GM23338 (cell line): ENCODE data around the gene SUCNR1. TPM values are rescaled to one million over a fixed set of nuclear protein-coding genes. Genes with fewer than 3 reads are reported as not detected.

Source experiments
- ATAC-seq: fragments of 200-7000 bp; cut with Tn5 transposase; 3 replicates; pipeline ENCODE4 v1.9.1; 2020
- DNase-seq: peaks from one replicate; pipeline ENCODE4 v3.0.0-alpha.2; 2015; ENCODE audit warnings: low spot score
- H2AFZ ChIP-seq: fragments of 200-600 bp; sonication (generic); 2 replicates; pipeline ENCODE4 v1.8.0; 2016; ENCODE audit warnings: antibody characterized with exemption, mild to moderate bottlenecking, moderate library complexity
- H3F3A ChIP-seq: fragments of 200-600 bp; sonication (generic); replicated peaks from 2 replicates; pipeline ENCODE4 v1.8.0; 2017; ENCODE audit warnings: antibody characterized with exemption, mixed run types, low read depth
- H3K27ac ChIP-seq: fragments of 200-600 bp; sonication (generic); 2 replicates; pipeline ENCODE4 v1.6.1; 2016; ENCODE audit warnings: low read depth
- H3K27me3 ChIP-seq: fragments of 200-600 bp; sonication (generic); 2 replicates; pipeline ENCODE4 v1.8.0; 2016; ENCODE audit warnings: mild to moderate bottlenecking, mixed run types, moderate library complexity; ENCODE audit not compliant: insufficient read depth
- H3K36me3 ChIP-seq: fragments of 200-600 bp; sonication (generic); 2 replicates; pipeline ENCODE4 v1.8.0; 2016; ENCODE audit warnings: mild to moderate bottlenecking; ENCODE audit not compliant: insufficient read depth
- H3K4me1 ChIP-seq: fragments of 200-600 bp; sonication (generic); 2 replicates; pipeline ENCODE4 v1.8.0; 2016; ENCODE audit warnings: mild to moderate bottlenecking, moderate library complexity; ENCODE audit not compliant: insufficient read depth
- H3K4me2 ChIP-seq: fragments of 200-600 bp; sonication (generic); 2 replicates; pipeline ENCODE4 v1.7.1; 2017; ENCODE audit warnings: mixed run types
- H3K4me3 ChIP-seq: fragments of 200-600 bp; sonication (generic); 2 replicates; pipeline ENCODE4 v1.6.1; 2016; ENCODE audit warnings: mixed run types
- H3K79me2 ChIP-seq: fragments of 200-600 bp; sonication (generic); replicated peaks from 2 replicates; pipeline ENCODE4 v1.8.0; 2017; ENCODE audit warnings: mild to moderate bottlenecking; ENCODE audit not compliant: insufficient read depth
- H3K9me2 ChIP-seq: fragments of 200-600 bp; sonication (generic); 2 replicates; pipeline ENCODE4 v1.8.0; 2017; ENCODE audit not compliant: insufficient read depth
- H4K20me1 ChIP-seq: fragments of 200-600 bp; sonication (generic); replicated peaks from 2 replicates; pipeline ENCODE4 v1.8.0; 2017; ENCODE audit warnings: mild to moderate bottlenecking; ENCODE audit not compliant: insufficient read depth
- H3K27ac Mint-ChIP-seq: 2 replicates; pipeline ENCODE4 v1.8.0; 2020; ENCODE audit warnings: inconsistent platforms, mild to moderate bottlenecking, moderate library complexity, mixed read lengths
- H3K27me3 Mint-ChIP-seq: 3 replicates; pipeline ENCODE4 v1.8.0; 2022; ENCODE audit warnings: low read depth, mild to moderate bottlenecking, moderate library complexity, mixed read lengths, inconsistent platforms; ENCODE audit not compliant: insufficient read depth, poor library complexity
- H3K36me3 Mint-ChIP-seq: 3 replicates; pipeline ENCODE4 v1.8.0; 2021; ENCODE audit warnings: low read depth, mild to moderate bottlenecking, inconsistent platforms, moderate library complexity, mixed read lengths
- H3K4me1 Mint-ChIP-seq: 3 replicates; pipeline ENCODE4 v1.8.0; 2020; ENCODE audit warnings: mild to moderate bottlenecking, inconsistent platforms, mixed read lengths
- H3K4me3 Mint-ChIP-seq: 3 replicates; pipeline ENCODE4 v1.8.0; 2021; ENCODE audit warnings: moderate library complexity, mild to moderate bottlenecking, inconsistent platforms, mixed read lengths
- H3K9me3 Mint-ChIP-seq: 3 replicates; pipeline ENCODE4 v1.8.0; 2020; ENCODE audit warnings: moderate library complexity, mild to moderate bottlenecking, inconsistent platforms, mixed read lengths
- CTCF ChIP-seq, 2 experiments: fragments of 200-600 bp in 1 of 2; sonication (generic) in 1 of 2; conservative IDR thresholded peaks; 2 replicates each; pipeline versions ENCODE4 v1.5.1 to v1.6.1; 2016 to 2017; ENCODE audit warnings: antibody characterized with exemption in 2 of 2, low read depth in 2 of 2, mild to moderate bottlenecking in 2 of 2, moderate library complexity in 1 of 2
- EZH2 ChIP-seq: fragments of 200-600 bp; sonication (generic); IDR thresholded peaks from one replicate; pipeline ENCODE4 v1.8.0; 2017; ENCODE audit warnings: antibody characterized with exemption, mild to moderate bottlenecking, low read depth; ENCODE audit not compliant: unreplicated experiment
- EZH2phosphoT487 ChIP-seq: fragments of 200-600 bp; sonication (generic); IDR thresholded peaks from one replicate; pipeline ENCODE4 v1.8.1; 2018; ENCODE audit warnings: antibody characterized with exemption; ENCODE audit not compliant: unreplicated experiment
- JUNB ChIP-seq: IDR thresholded peaks from one replicate; pipeline ENCODE4 v1.6.1; 2016; ENCODE audit warnings: antibody characterized with exemption; ENCODE audit not compliant: unreplicated experiment
- NANOG ChIP-seq: IDR thresholded peaks from 2 replicates; pipeline ENCODE4 v1.6.1; 2016; ENCODE audit warnings: antibody characterized with exemption, borderline replicate concordance
- REST ChIP-seq: IDR thresholded peaks from one replicate; pipeline ENCODE4 v1.6.1; 2018; ENCODE audit warnings: antibody characterized with exemption; ENCODE audit not compliant: unreplicated experiment
- ZNF114 ChIP-seq: fragments of 250-450 bp; sonication (Bioruptor Pico); IDR thresholded peaks from 2 replicates; pipeline ENCODE4 v1.5.0; 2020; ENCODE audit warnings: mild to moderate bottlenecking, moderate library complexity
- ZNF331 ChIP-seq: fragments of 250-450 bp; sonication (Bioruptor Pico); IDR thresholded peaks from 2 replicates; pipeline ENCODE4 v1.5.0; 2020; ENCODE audit warnings: low read depth, mild to moderate bottlenecking, moderate library complexity
- ZNF462 ChIP-seq: fragments of 250-450 bp; sonication (Bioruptor Pico); IDR thresholded peaks from 2 replicates; pipeline ENCODE4 v1.5.0; 2020; ENCODE audit warnings: mild to moderate bottlenecking, moderate library complexity
- polyA plus RNA-seq: library from polyadenylated mRNA; unstranded; fragments of >200 nt; fragmentation: Nextera tagmentation; extraction: Ambion mirVana; gene quantifications from 2 replicates; pipeline ENCODE4 v1.2.1, GENCODE V29; 2016
- total RNA-seq: library from RNA; depleted of rRNA; stranded (reverse); fragments of >200 nt; shearing (Covaris generic); gene quantifications from 2 replicates; pipeline ENCODE4 v1.2.3, GENCODE V29; 2014

The SUCNR1 gene
- total and polyA plus RNA-seq, 2 experiments from 2014 or later, result not detected

GRCh38 chr3:151912028-151912427, 38.6 kb downstream of the SUCNR1 start:
- Mint-ChIP-seq H3K27me3 (no peaks in the 10 kb centered on the region), H3K36me3 (no peaks in the 10 kb centered on the region), H3K4me1 (no peaks in the 10 kb centered on the region), H3K9me3 (no peaks in the 10 kb centered on the region), H3K27ac (no peak overlapping the region), H3K4me3 (no peak overlapping the region)
- no peaks in the 10 kb centered on the region for H3K27me3 ChIP-seq
- H4K20me1 ChIP-seq, result no peaks in the 10 kb centered on the region
- no peaks in the 10 kb centered on the region for H3K79me2 ChIP-seq
- no peak overlapping the region for H2AFZ ChIP-seq
- H3K4me2 ChIP-seq, result no peak overlapping the region
- no peaks in the 10 kb centered on the region for H3K36me3 ChIP-seq
- peaks cover 4% of the 10 kb centered on the region; the same call in 1 of the 2 replicates for H3K9me2 ChIP-seq
- H3K4me1 ChIP-seq, result no peaks in the 10 kb centered on the region
- no peak overlapping the region for H3K4me3 ChIP-seq
- TF ChIP-seq JUNB, result no peak
- TF ChIP-seq ZNF331 (CRISPR knock-in tag), result no peak
- TF ChIP-seq CTCF (conservative IDR thresholded peaks at IDR 0.05; ENCODE audit: low read depth in 2 of 2), result no peak
- TF ChIP-seq ZNF114 (CRISPR knock-in tag), result no peak
- no peak for TF ChIP-seq REST
- no peak for TF ChIP-seq EZH2phosphoT487
- TF ChIP-seq ZNF462 (CRISPR knock-in tag), result no peak
- TF ChIP-seq EZH2, result no peak
- no peak for TF ChIP-seq NANOG
- DNase-seq, result no peak
- ATAC-seq, result no peak
- no peaks in the 10 kb centered on the region for H3F3A ChIP-seq
- H3K27ac ChIP-seq, result no peak overlapping the region
